Adrenal gland (tissue), 12 donors: ENCODE measurements around the gene DNAJC1. TPM values are rescaled to one million over a fixed set of nuclear protein-coding genes. Genes with fewer than 3 reads are reported as not detected.

Experiments
- DNase-seq, 7 donors: peaks; one replicate each; pipeline ENCODE4 v3.0.0-alpha.2; 2019 to 2020
- H3K27ac ChIP-seq, 5 donors: fragments of 200-600 bp; sonication (generic) in 4 of 5; 1 replicate in 3 of 5; 2 replicates in 2 of 5; pipeline versions ENCODE4 v1.5.1 to v1.8.0; 2016 to 2020; ENCODE audit warnings: mild to moderate bottlenecking in 1 of 5
- H3K27me3 ChIP-seq: fragments of 200-600 bp; 2 replicates; pipeline ENCODE4 v1.8.0; 2021
- H3K36me3 ChIP-seq, 2 donors: fragments of 200-600 bp; replicated peaks in 1 of 2; 1 replicate in 1 of 2; 2 replicates in 1 of 2; pipeline versions ENCODE4 v1.5.1 to v1.8.0; 2018 to 2022
- H3K4me1 ChIP-seq, 2 donors: fragments of 200-600 bp; replicated peaks in 1 of 2; 1 replicate in 1 of 2; 2 replicates in 1 of 2; pipeline versions ENCODE4 v1.5.1 to v1.8.0; 2018 to 2021
- H3K4me3 ChIP-seq, 4 donors: fragments of 200-600 bp; sonication (generic) in 3 of 4; one replicate each; pipeline ENCODE4 v1.5.1; 2016 to 2018
- H3K9me3 ChIP-seq, 3 donors: fragments of 200-600 bp; sonication (generic) in 1 of 3; replicated peaks in 1 of 3; 1 replicate in 2 of 3; 2 replicates in 1 of 3; pipeline versions ENCODE4 v1.5.1 to v1.8.0; 2016 to 2021
- POLR2A ChIP-seq, 2 donors: fragments of 450-650 bp; IDR thresholded peaks; one replicate each; pipeline ENCODE4 v1.6.1; 2017; ENCODE audit warnings: antibody characterized with exemption in 2 of 2, mild to moderate bottlenecking in 2 of 2, moderate library complexity in 1 of 2
- WGBS, 4 donors: extraction: QIAGEN DNeasy Blood & Tissue Kit in 2 of 4; methylation state at CpG; one replicate each; pipeline versions ENCODE4 v1.1.5 to v1.1.7; 2013 to 2017; 5-methylcytosine and 5-hydroxymethylcytosine counted together
- intact Hi-C, 2 donors: fragments of 100-400 bp; cut with DNase I; formaldehyde crosslinking; loops; one replicate each; pipeline versions ENCODE4 v1.14.1 to v1.15.0; 2022 to 2023
- polyA plus RNA-seq, 3 donors: library from polyadenylated mRNA; stranded (reverse); fragments of 200-250 nt in 2 of 3; fragments of 350-450 nt in 1 of 3; fragmentation: Illumina TruSeq in 1 of 3; extraction: RNeasy Lipid Tissue Mini Kit (QIAGEN cat#74804) in 1 of 3; gene quantifications; one replicate each; pipeline ENCODE4 v1.2.3, GENCODE V29; 2013 to 2014
- total RNA-seq, 9 donors: library from RNA; depleted of rRNA in 4 of 9; stranded (reverse); fragments of >200 nt in 4 of 9; fragments of 120-200 nt in 1 of 9; fragmentation: NEBNext Ultra II Directional in 1 of 9; extraction: Animal tissue kit (Norgen Biotek cat#: 25700) in 1 of 9; gene quantifications; one replicate each; pipeline versions ENCODE4 v1.1.0 to v1.2.4, GENCODE V29; 2013 to 2023
- TF ChIP-seq, protein P1 (sequence below), 6 experiments: fragments of 450-650 bp in 4 of 6; fragments of 200-600 bp in 2 of 6; sonication (generic) in 1 of 6; IDR thresholded peaks; 1 replicate in 5 of 6; 2 replicates in 1 of 6; pipeline versions ENCODE4 v1.5.1 to v1.8.0; 2016 to 2021; ENCODE audit warnings: antibody characterized with exemption in 6 of 6, mild to moderate bottlenecking in 2 of 6, moderate library complexity in 1 of 6
- donor health status: healthy with polysubstance abuse.
- donor health status: Bipolar disorder and iron deficiency.
- donor health status: DM: yes; HTN: yes; CAD: no.
- donor health status: DM: no; HTN: no; CAD: no.
- donor health status: DM: no; HTN: no; CAD: no.
- donor health status: DM: yes; HTN: yes; CAD: no.

DNAJC1 gene
- total and polyA plus RNA-seq, 12 donors, result 11.0 to 84.4 (median 36.8) TPM

DNA sequence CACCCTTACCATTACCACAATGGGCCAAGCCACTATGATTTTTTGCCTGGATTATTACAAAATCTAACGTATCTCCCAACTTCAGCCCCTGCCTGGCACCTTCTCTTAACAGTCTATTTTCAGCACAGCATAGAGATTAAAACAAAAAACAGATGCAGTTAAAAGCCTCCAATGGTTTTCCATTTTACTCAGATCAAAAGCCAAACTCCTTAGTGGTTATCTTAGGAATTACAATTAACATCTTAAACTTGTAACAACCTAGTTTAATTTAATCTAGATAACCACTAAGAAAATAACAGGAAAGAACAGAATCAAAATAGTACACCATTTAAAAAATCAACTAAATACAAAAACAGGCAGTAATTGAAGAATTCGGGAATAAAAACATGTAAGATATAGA is 43.5 kb downstream of the DNAJC1 start:
- H3K27ac ChIP-seq, result no peak overlapping the region
- DNase-seq, result no peak
- H3K27me3 ChIP-seq, result no peaks in the 10 kb centered on the region
- no peak for TF ChIP-seq POLR2A (IDR thresholded peaks at IDR 0.05)
- TF ChIP-seq, protein P1, sequence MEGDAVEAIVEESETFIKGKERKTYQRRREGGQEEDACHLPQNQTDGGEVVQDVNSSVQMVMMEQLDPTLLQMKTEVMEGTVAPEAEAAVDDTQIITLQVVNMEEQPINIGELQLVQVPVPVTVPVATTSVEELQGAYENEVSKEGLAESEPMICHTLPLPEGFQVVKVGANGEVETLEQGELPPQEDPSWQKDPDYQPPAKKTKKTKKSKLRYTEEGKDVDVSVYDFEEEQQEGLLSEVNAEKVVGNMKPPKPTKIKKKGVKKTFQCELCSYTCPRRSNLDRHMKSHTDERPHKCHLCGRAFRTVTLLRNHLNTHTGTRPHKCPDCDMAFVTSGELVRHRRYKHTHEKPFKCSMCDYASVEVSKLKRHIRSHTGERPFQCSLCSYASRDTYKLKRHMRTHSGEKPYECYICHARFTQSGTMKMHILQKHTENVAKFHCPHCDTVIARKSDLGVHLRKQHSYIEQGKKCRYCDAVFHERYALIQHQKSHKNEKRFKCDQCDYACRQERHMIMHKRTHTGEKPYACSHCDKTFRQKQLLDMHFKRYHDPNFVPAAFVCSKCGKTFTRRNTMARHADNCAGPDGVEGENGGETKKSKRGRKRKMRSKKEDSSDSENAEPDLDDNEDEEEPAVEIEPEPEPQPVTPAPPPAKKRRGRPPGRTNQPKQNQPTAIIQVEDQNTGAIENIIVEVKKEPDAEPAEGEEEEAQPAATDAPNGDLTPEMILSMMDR (IDR thresholded peaks at IDR 0.05), result no peak
- H3K36me3 ChIP-seq, result no peaks in the 10 kb centered on the region
- intact Hi-C loops, result loop anchor here (5.0 to 10.0 kb wide), 4 partner anchors 215 to 685 kb away; no protein-coding TSS in a partner anchor
- no peaks in the 10 kb centered on the region for H3K9me3 ChIP-seq
- 90 to 98% (median 94%) methylated on average over 2 of the region's 2 CpGs for WGBS, 4 donors
- no peaks in the 10 kb centered on the region for H3K4me1 ChIP-seq
- no peak overlapping the region for H3K4me3 ChIP-seq

- DNase-seq, result no peak
- Histone ChIP-seq H3K27ac (no peak overlapping the region), H3K36me3 (no peaks in the 10 kb centered on the region), H3K9me3 (no peaks in the 10 kb centered on the region), H3K27me3 (no peaks in the 10 kb centered on the region), H3K4me1 (peaks cover 0 to 14% of the 10 kb centered on the region in 2 donors), H3K4me3 (no peak overlapping the region)
- WGBS, 4 donors, result 43 to 83% (median 60%) methylated on average over 1 of the region's 1 CpG
- intact Hi-C loops, result loop anchor here (5.0 to 10.0 kb wide), 4 partner anchors 210 to 680 kb away; no protein-coding TSS in a partner anchor
- TF ChIP-seq, protein P1 (IDR thresholded peaks at IDR 0.05), result no peak
- TF ChIP-seq POLR2A (IDR thresholded peaks at IDR 0.05), result no peak
Observed at GRCh38 chr10:21954690-21955089, 48.8 kb downstream of the DNAJC1 start.

- DNase-seq, result no peak
- TF ChIP-seq, protein P1 (IDR thresholded peaks at IDR 0.05), result no peak
- TF ChIP-seq POLR2A (IDR thresholded peaks at IDR 0.05), result no peak
- Histone ChIP-seq H3K4me1 (peaks cover 0 to 14% of the 10 kb centered on the region in 2 donors), H3K9me3 (no peaks in the 10 kb centered on the region), H3K4me3 (no peak overlapping the region), H3K27ac (no peak overlapping the region), H3K36me3 (no peaks in the 10 kb centered on the region), H3K27me3 (no peaks in the 10 kb centered on the region)
- 48 to 64% (median 57%) methylated on average over 5 of the region's 5 CpGs for WGBS, 4 donors
- intact Hi-C loops, result loop anchor here (10.0 kb wide), 3 partner anchors 209 to 679 kb away; no protein-coding TSS in a partner anchor
Observed at GRCh38 chr10:21954132-21954531, 49.4 kb downstream of the DNAJC1 start.

DNA sequence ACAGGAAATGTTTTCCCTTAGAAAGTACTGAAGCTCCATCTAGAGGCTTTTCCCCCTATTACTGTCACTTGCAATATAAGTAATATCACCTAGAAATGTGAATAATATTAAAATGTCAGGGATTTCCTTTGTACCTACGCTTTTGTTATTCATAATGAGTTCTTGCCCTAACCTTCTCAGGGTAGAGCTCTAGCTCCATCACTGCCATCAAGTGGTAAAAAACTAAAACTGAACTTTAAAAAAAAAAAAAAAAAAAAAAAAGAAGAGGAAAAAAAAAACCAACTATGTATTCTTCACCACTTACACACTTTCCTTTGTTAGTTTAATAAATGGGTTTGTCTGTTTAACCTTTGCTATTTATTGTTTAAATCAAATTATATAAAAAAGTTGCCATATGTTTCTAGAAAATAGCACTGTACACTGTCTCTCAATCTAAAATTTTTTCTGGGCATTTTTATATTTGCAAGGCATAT is 49.9 kb downstream of the DNAJC1 start:
- Histone ChIP-seq H3K4me1 (peaks cover 0 to 19% of the 10 kb centered on the region in 2 donors), H3K4me3 (no peak overlapping the region), H3K27ac (no peak overlapping the region), H3K27me3 (no peaks in the 10 kb centered on the region), H3K36me3 (no peaks in the 10 kb centered on the region), H3K9me3 (no peaks in the 10 kb centered on the region)
- no peak for TF ChIP-seq POLR2A (IDR thresholded peaks at IDR 0.05)
- TF ChIP-seq, protein P1 (IDR thresholded peaks at IDR 0.05), result peak; percentile 15 to 53 (median 38)
- WGBS, 4 donors, result 0 to 15% (median 4%) methylated on average over 1 of the region's 1 CpG
- intact Hi-C loops, result loop anchor here (10.0 kb wide), 3 partner anchors 209 to 679 kb away; no protein-coding TSS in a partner anchor
- DNase-seq, result no peak
